SH-SY5Y (cell line): ENCODE results near the gene PCIF1.

Source experiments
- GATA2 ChIP-seq: IDR thresholded peaks from 2 replicates; pipeline ENCODE4 v1.6.1; 2011; ENCODE audit warnings: mild to moderate bottlenecking, low read depth, low read length
- GATA3 ChIP-seq: IDR thresholded peaks from 2 replicates; pipeline ENCODE4 v1.6.1; 2011; ENCODE audit warnings: low read depth, mild to moderate bottlenecking, low read length, moderate library complexity

Gene PCIF1

GRCh38 chr20:45962031-45962755 lies 27.7 kb downstream of the PCIF1 start:
- no peak for TF ChIP-seq GATA2
- TF ChIP-seq GATA3 = no peak

DNA sequence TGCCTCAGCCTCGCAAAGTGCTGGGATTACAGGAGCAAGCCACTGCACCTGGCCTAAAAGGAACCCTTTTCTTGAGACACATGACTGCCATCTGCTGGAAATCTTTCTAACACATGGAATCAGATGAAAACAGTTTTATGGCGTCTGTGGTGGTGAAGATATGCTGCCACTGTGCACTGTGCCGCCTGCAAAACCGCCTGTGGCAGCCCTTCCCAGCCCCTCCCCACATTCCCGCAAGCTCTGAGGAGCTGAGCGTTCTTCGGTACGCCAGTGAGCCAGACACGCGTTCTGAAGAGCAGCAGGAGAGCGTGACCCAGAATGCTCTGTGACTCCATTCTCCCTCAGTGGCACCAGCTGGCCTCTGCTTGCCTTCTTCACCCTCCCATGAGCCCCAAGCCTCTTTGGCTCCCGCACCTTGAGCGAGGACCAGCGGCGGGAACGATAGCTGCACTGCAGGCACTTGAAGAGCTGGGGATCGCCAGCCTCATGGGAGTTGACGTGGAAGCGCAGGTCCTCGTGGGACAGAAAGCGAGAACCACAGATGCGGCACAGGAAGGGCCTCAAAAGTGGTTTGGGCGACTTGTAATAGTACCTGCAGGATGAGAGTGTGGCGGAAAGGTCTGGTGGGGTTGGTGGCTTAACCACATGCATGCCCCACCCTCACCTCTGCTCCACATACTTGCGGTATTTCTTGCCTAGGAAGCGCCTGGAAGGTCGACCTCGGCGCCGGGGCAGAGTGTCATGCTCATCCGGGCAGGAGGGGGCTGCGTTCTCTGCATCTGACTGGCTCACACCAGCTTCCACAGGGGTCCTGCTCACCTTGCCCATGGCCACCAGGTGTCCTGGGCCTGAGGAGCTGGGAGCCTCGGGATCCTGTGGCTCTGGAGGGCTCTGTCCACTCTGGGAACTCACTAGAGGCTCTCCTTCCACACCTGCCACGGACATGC lies 28.8 kb downstream of the PCIF1 start:
- TF ChIP-seq GATA2 = no peak
- TF ChIP-seq GATA3 = no peak

DNA sequence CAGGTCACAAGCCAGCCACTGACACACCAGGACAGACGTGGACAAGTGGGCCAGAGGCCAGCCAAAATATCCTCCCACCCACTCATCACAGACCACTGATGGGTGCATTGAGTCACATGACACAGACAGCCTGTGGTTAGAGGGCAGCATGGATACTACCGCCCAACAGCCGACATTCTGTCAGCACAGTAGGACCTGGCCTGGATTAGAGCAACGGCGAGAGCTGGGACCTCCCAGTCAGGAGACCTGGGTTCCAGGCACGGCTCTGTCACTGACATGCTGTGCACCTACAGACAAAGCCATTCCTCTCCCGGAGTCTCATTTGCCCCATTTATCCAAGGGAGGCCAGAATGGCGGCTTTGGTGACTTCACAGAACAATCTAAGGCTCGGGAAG lies 29.5 kb downstream of the PCIF1 start:
- TF ChIP-seq GATA3 (no peak), GATA2 (no peak)

- TF ChIP-seq GATA3 (no peak), GATA2 (no peak)
These were observed 30.9 kb downstream of the PCIF1 start for GRCh38 chr20:45965169-45966002.

DNA sequence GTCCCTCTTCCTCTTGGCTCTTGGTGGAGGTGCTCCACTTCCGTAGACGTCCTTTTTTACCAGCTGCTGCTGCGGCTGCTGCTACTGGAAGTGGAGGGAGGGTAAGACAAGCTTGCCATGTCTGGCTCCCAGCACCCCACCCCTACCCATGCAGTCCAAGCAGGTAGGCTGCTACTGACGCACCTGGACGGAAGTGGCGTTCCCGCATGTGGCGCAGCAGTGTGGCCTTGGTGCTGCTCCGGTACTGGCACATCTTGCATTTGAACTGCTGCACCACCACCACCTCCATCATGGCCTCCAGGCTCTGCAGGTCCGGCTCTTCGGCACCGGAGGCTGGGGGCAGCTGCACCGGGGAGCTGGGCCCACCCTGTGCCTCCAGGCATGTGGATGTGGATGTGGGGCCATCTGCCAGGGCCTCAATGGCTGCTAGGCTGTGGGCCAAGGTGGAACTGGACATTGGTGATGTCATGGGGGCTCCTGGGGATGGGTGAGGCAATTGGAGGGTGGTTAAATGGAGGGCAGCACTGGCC lies 33.1 kb downstream of the PCIF1 start:
- TF ChIP-seq GATA3 (no peak), GATA2 (no peak)

DNA sequence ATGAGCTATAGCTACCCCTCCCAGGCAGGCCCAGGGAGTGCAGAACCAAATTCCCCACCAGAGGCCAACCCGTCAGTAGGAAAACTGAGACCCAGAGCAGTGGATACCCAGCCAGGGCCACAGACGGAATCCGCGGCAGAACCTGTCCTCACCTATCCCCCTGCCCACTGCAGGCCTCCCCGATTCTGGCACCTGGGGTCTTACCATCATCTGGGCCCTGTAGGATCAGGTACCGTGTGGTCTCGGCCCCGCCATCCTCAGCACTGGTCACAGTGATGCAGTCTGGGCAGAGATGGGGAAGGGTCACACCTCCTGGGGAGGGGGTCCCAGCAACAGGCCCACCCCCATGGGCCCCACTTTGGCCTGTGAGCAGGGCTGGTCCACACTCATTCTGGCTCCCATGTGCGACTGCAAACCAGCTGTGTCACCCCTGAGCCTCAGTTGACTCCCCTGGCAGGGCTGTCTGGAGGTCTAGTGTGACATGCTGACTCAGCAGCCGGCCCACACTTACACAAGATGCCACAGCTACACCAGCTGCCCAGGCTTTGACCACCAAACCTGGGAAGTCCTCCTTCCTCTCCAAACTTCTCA lies 33.7 kb downstream of the PCIF1 start:
- TF ChIP-seq GATA2 (no peak), GATA3 (no peak)

- TF ChIP-seq GATA2 = no peak
- no peak for TF ChIP-seq GATA3
These were observed 34.6 kb downstream of the PCIF1 start for GRCh38 chr20:45968801-45969711.

DNA sequence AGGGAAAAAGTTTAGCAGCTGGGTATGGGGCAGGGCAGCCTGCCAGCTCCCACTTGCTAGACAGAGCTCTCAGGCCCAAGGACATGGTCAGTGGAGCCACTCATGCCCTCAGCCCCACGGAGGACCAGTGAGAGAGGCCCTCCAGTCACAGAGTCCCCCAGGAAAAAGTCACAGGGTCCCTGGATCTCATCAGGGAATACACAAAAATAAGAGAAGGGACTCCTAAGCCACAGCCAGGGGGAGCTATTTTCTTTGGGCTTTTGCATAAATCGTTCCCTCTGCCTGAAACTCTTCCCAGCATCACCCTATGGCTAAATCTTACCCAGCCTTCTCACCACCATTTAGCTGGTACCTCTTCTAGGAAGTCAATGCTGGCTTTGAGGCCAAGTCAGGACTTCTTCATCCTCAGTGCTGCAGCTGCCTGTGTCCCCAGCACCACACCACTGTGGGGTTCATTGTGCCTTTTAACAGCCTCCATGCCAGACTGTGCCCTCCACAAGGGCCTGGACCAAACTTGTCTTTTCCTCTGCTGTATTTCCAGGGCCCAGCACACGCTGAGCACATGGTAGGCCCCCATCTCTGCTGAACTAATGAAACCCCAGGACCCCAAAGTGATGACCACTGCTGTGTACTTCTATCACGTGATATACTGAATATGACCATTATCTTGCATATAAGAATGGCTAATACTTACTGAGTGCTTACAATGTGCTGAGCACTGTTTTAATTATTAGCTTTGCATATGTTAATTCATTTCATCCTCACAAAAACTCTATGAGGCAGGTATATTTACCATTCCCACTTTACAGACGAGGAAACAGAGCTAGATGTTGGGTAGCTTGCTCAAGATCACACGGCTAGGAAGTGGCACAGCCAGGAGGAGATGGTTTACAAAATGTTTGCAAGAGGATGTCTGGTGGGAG lies 35.5 kb downstream of the PCIF1 start:
- TF ChIP-seq GATA2 (no peak), GATA3 (no peak)

DNA sequence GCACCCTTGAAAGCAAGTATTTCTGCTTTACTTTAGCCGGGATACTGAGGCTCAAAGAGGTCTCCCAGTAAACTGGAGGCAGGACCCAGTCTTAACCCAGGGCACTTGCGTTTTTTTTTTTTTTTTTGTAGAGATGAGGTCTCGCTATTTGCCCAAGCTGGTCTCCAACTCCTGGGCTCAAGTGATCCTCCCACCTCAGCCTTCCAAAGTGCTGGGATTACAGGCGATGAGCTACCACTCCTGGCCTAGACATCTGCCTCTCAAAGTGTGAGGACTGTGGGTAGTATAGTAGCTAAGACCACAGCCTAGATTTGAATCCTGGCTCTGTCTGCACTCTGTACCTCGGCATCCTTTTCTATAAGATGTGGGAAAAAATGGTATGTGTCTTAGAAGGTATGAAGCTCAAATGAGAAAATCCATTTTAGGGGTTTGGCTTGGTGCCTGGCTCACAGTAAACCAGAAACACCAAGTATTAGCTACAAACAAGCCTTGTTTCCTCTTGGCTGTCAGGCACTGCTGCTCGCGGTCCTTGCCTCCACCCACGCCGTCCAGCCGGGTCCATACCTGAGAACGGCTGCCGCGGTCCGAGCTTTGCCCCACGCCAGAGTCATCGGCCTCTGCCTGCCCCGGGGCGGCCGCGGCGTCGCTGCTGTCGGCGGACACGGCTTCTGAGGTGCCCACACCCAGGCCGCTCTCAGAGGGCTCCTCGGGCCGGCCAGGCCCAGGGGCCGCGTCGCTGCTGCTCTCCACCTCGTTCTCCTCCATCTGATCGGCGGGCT lies 36.4 kb downstream of the PCIF1 start:
- TF ChIP-seq GATA2 (no peak), GATA3 (no peak)

DNA sequence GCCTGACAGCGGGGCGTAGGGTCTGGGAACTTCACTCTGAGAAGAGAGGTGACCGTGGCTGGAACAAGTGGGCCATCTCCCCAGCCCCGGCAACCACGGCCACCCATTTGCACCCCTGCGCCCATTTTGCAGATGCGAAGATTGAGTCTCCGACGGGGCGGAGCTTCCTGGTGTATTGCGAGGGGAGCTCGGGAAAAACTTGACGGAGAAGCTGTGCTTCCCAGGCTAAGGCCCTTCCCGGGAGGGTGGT lies 36.9 kb downstream of the PCIF1 start:
- TF ChIP-seq GATA2 = no peak
- TF ChIP-seq GATA3 = no peak

DNA sequence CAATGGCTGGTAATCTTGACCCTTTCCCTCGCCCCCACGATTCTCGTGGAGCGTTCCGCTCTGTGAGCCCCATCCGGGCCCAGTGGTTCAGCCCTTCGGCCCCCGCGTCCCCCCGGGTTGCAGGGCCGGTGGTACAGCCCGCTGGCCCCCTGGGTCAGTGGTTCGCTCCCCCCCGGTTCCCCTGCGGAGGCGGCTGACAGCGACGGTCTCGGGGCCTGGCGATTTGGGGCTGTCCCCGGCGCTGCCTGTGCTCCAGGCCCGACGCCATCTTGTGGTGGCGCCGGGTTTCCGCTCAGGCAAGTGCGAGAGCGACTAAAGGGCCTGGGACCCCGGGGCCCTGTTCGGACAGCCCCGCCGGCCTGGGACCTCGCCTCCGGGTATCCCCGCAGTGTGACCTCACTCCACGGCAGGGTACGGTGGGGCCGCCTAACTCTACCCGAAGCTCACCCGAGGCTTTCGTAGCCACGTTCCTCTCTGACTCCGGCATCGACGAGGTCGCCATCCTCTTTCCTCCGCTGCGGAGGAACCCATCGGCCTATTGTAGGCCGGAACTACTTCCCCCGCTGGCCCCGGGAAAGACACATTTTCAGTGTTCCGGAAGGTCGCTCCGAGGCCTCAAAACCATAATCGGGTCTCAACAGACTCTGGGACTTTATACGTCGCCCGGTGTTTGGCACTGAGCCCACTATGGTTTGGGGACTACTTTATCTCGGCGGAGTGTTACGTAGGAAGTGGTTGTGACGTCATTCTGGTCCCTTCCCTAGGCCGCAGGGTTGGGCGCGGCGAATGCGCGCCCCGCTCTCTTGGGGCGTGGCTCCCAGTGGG lies 37.4 kb downstream of the PCIF1 start, which contains the start of gene ZNF335:
Gene ZNF335 (minus strand): TSS at position 529 of the 825 bp plus-strand sequence. CDS start 793 bp downstream, outside the sequence.
- TF ChIP-seq GATA2 (no peak), GATA3 (no peak)
